SU-DHL-6 (cell line): ENCODE measurements around the gene NUDT7.
A peak's percentile ranks its signal among the peaks of the same experiment; 100 is the strongest.

Experiments used
- H2AFZ ChIP-seq: fragments of 200-600 bp; sonication (generic); 2 replicates; pipeline ENCODE4 v1.6.1; 2014; ENCODE audit warnings: low read depth, mild to moderate bottlenecking, moderate library complexity, mixed read lengths, antibody characterized with exemption, low read length; ENCODE audit not compliant: severe bottlenecking
- H3F3A ChIP-seq: fragments of 200-600 bp; shearing (Covaris generic); 2 replicates; pipeline ENCODE4 v1.6.0; 2016; ENCODE audit warnings: antibody characterized with exemption, mild to moderate bottlenecking; ENCODE audit not compliant: insufficient read depth
- H3K27ac ChIP-seq: fragments of 200-600 bp; sonication (generic); 2 replicates; pipeline ENCODE4 v1.5.1; 2016; ENCODE audit warnings: low read depth, mild to moderate bottlenecking, low read length, moderate library complexity, mixed read lengths
- H3K27me3 ChIP-seq: fragments of 200-600 bp; sonication (generic), shearing (Covaris generic); 2 replicates; pipeline ENCODE4 v1.6.0; 2014; ENCODE audit warnings: mild to moderate bottlenecking, low read length
- H3K36me3 ChIP-seq: fragments of 200-600 bp; sonication (generic); 2 replicates; pipeline ENCODE4 v1.6.1; 2014; ENCODE audit warnings: mild to moderate bottlenecking, low read length, mixed read lengths
- H3K4me2 ChIP-seq: fragments of 300-600, 200-600 bp; shearing (Covaris generic), sonication (generic); 2 replicates; pipeline ENCODE4 v1.6.0; 2014; ENCODE audit warnings: low read length, low read depth, mild to moderate bottlenecking; ENCODE audit not compliant: poor library complexity, severe bottlenecking
- H3K4me3 ChIP-seq: fragments of 200-600 bp; sonication (generic); 2 replicates; pipeline ENCODE4 v1.5.1; 2014; ENCODE audit warnings: antibody characterized with exemption, low read length, mild to moderate bottlenecking, mixed read lengths; ENCODE audit not compliant: insufficient read depth, poor library complexity, severe bottlenecking
- H3K79me2 ChIP-seq: fragments of 200-600 bp; sonication (generic); 2 replicates; pipeline ENCODE4 v1.6.1; 2014; ENCODE audit warnings: mild to moderate bottlenecking, low read length, moderate library complexity; ENCODE audit not compliant: insufficient read depth
- H3K9ac ChIP-seq: fragments of 200-600 bp; sonication (generic); 2 replicates; pipeline ENCODE4 v1.7.0; 2014; ENCODE audit warnings: mild to moderate bottlenecking, low read length
- H3K9me2 ChIP-seq: fragments of 200-600 bp; sonication (generic); replicated peaks from 2 replicates; pipeline ENCODE4 v1.6.1; 2014; ENCODE audit warnings: low read length; ENCODE audit not compliant: insufficient read depth
- H3K9me3 ChIP-seq: fragments of 200-600 bp; sonication (generic); 2 replicates; pipeline ENCODE4 v1.6.1; 2014; ENCODE audit warnings: low read length, mixed read lengths; ENCODE audit not compliant: insufficient read depth
- H4K20me1 ChIP-seq: fragments of 200-600 bp; sonication (generic); 2 replicates; pipeline ENCODE4 v1.6.1; 2014; ENCODE audit warnings: low read depth, mild to moderate bottlenecking, antibody characterized with exemption, low read length, moderate library complexity, mixed read lengths
- EZH2phosphoT487 ChIP-seq: fragments of 200-600 bp; sonication (generic), shearing (Covaris generic); conservative IDR thresholded peaks from 2 replicates; pipeline ENCODE4 v1.6.1; 2018; ENCODE audit warnings: mild to moderate bottlenecking, antibody characterized with exemption, low read length, moderate library complexity, mixed read lengths
- TF ChIP-seq, protein P1 (sequence below): fragments of 200-600 bp; sonication (generic); IDR thresholded peaks from one replicate; pipeline ENCODE4 v1.5.1; 2017; ENCODE audit warnings: antibody characterized with exemption, mild to moderate bottlenecking, low read length, moderate library complexity; ENCODE audit not compliant: insufficient read depth, poor library complexity, severe bottlenecking

Gene NUDT7

DNA sequence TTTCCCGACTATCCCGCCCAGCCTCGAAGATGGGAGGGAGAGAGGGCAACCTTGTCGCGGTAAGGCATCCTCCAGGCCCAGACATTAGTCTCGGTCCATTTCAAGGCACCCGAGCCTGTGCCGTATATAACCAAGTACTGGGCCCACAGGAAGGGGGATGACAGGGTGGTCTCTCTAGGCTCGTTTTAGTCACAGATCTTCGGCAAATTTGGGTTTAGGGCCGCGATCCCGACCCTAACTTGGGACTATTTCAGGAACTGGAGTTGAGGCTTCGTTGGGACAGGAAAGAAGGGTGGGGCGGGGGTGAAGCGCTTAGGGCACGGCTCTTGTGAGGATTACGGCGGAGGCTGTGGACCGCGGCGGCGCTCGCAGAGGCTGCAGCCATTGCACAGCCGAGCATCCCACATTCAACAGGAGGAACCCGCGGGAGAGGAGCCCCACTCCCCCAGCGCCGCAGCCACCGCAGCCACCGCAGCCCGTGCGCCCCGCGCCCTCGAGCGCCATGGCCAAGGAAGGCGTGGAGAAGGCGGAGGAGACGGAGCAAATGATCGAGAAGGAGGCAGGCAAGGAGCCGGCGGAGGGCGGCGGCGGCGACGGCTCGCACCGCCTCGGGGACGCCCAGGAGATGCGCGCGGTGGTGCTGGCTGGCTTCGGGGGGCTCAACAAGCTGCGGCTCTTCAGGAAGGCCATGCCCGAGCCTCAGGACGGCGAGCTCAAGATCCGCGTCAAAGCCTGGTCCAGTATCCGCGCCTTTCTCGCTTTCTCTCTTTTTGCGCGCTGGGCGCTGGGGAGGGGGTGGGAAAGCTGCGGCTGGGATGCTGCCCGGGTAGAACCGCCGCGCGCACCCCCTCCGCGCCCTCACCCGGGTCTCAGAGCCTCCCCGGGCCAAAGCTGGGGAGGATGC, 66.1 kb downstream of the NUDT7 start, which contains the start of gene VAT1L:
TSS of gene VAT1L (plus strand) at position 384 of the 904 bp plus-strand sequence. CDS start at position 503, 119 bp downstream.
- Histone ChIP-seq H2AFZ (no peak within 1 kb of the TSS), H4K20me1 (no peaks in the 10 kb centered on the region), H3F3A (no peaks in the 10 kb centered on the region), H3K79me2 (no peaks in the 10 kb centered on the region), H3K9me3 (no peaks in the 10 kb centered on the region), H3K4me3 (no peak within 1 kb of the TSS), H3K27me3 (no peaks in the 10 kb centered on the region), H3K27ac (no peak within 1 kb of the TSS), H3K9ac (no peak within 1 kb of the TSS), H3K9me2 (no peaks in the 10 kb centered on the region), H3K36me3 (no peaks in the 10 kb centered on the region), H3K4me2 (peak within 1 kb of the TSS; percentile 12)
- TF ChIP-seq, protein P1, sequence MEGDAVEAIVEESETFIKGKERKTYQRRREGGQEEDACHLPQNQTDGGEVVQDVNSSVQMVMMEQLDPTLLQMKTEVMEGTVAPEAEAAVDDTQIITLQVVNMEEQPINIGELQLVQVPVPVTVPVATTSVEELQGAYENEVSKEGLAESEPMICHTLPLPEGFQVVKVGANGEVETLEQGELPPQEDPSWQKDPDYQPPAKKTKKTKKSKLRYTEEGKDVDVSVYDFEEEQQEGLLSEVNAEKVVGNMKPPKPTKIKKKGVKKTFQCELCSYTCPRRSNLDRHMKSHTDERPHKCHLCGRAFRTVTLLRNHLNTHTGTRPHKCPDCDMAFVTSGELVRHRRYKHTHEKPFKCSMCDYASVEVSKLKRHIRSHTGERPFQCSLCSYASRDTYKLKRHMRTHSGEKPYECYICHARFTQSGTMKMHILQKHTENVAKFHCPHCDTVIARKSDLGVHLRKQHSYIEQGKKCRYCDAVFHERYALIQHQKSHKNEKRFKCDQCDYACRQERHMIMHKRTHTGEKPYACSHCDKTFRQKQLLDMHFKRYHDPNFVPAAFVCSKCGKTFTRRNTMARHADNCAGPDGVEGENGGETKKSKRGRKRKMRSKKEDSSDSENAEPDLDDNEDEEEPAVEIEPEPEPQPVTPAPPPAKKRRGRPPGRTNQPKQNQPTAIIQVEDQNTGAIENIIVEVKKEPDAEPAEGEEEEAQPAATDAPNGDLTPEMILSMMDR = no peak
- TF ChIP-seq EZH2phosphoT487 = no peak

DNA sequence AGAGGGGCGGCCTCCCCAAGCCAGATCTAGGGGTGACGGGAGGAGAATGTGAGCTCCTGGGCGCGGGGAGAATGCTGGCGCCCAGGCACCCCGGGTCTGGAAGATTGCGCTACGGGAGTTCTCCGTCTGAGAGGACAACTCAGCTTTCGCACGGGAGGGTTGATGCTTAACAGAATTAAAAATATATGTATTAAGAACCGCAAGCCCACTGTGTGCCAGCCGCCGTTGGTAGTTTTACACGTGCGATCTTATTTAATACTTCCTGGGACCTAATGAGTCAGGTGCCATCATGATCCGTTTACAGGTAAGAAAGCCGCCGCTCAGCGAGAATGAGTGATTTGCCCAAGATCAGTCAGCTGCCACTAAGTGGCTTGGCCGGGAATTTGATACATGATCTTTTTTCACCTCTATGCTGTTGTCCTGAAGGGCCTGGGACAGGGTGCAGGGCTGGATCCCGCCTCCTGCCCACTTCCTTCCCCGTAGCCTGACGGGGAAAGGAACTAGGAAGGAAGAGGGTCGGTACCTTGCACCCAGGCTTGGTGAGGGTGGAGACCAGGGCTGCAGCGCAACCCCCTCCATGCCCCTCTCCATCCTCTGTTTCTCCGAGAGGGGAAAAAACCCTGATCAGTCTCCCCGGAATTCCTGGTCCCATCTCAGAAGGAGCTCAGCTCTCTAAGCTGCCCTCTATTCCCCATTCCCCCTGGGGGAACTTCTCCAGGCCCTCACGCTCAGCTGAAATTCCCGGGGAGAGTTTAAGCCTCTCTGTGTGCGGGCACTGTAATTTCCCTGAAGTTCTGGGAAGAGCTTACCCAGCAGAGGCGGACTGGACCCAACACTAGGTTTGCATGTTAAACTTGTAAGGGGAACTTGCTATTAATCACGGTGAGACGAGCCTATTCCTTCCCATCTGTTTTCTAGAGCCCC, 67.0 kb downstream of the NUDT7 start:
- Histone ChIP-seq H3F3A (no peaks in the 10 kb centered on the region), H4K20me1 (no peaks in the 10 kb centered on the region), H3K9me3 (no peaks in the 10 kb centered on the region), H3K4me2 (no peak overlapping the region), H2AFZ (no peak overlapping the region), H3K36me3 (no peaks in the 10 kb centered on the region), H3K79me2 (no peaks in the 10 kb centered on the region), H3K9ac (no peak overlapping the region), H3K4me3 (no peak overlapping the region), H3K27me3 (no peaks in the 10 kb centered on the region), H3K27ac (no peak overlapping the region), H3K9me2 (no peaks in the 10 kb centered on the region)
- TF ChIP-seq EZH2phosphoT487 = no peak
- TF ChIP-seq, protein P1 = no peak

DNA sequence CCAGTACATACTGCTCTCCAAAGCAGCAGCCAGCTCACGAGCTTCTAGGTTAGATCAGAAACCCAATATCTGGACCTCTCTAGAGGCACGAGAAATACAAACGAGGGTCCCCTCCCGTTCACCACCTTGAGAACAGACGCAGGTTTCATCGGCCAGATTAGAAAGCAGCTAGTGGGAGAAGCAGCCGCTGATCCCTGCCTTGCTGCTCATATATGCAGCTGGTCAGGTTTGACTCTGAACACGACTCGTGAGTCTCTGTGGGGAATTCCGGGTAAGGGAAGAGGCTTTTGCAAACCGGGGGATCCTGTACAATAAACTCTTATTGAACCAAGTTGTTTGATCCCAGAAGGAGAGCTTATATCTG, 67.7 kb downstream of the NUDT7 start:
- no peaks in the 10 kb centered on the region for H3K9me2 ChIP-seq
- H3K27me3 ChIP-seq = no peaks in the 10 kb centered on the region
- H3K4me2 ChIP-seq = no peak overlapping the region
- no peaks in the 10 kb centered on the region for H3K9me3 ChIP-seq
- TF ChIP-seq, protein P1 = no peak
- no peak for TF ChIP-seq EZH2phosphoT487
- no peak overlapping the region for H3K27ac ChIP-seq
- H3F3A ChIP-seq = no peaks in the 10 kb centered on the region
- no peaks in the 10 kb centered on the region for H4K20me1 ChIP-seq
- H2AFZ ChIP-seq = no peak overlapping the region
- no peak overlapping the region for H3K9ac ChIP-seq
- H3K79me2 ChIP-seq = no peaks in the 10 kb centered on the region
- H3K4me3 ChIP-seq = no peak overlapping the region
- no peaks in the 10 kb centered on the region for H3K36me3 ChIP-seq
